NCI-H510A (cell line): ENCODE measurements around the gene GTPBP3.
A peak's percentile ranks its signal among the peaks of the same experiment; 100 is the strongest.

Source experiments
- DNase-seq: peaks from one replicate; lab custom pipeline; 2025; lab: John Stamatoyannopoulos, UW

The GTPBP3 gene

GRCh38 chr19:17309198-17309964 lies 28.0 kb upstream of the GTPBP3 start, which contains the start of gene DDA1:
Gene DDA1, plus strand, starts transcription at chr19:17309563. Its CDS starts 92 bp downstream, at chr19:17309655.
- peak; percentile 99 for DNase-seq

DNA sequence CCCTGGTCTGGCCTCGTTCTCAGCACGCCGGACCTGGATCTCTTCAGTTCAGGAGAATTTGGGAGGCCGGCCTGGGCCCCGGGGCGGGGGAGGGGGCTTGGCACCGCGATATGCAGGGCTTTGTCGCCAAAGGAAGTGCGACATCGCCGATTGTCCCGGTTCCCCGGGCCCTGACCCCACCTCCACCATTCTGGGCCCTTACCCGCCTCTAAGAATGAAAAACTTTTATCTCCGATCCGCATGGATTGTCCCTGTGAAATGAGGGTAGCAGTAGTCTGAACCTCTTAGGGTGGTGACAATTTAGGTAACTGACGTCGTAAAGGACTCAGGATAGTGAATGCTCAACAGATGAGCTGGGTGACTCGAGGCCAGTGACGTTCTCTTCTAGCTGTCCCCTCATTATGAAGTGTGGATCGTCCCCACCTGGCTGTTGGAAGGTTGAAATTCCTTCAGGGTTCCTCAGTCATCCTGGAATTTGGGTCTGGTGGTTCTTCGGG lies 27.3 kb upstream of the GTPBP3 start:
- no peak for DNase-seq

GRCh38 chr19:17311455-17312188 lies 25.7 kb upstream of the GTPBP3 start:
- no peak for DNase-seq

- DNase-seq = no peak
These were observed 24.9 kb upstream of the GTPBP3 start for GRCh38 chr19:17312189-17313113.

DNA sequence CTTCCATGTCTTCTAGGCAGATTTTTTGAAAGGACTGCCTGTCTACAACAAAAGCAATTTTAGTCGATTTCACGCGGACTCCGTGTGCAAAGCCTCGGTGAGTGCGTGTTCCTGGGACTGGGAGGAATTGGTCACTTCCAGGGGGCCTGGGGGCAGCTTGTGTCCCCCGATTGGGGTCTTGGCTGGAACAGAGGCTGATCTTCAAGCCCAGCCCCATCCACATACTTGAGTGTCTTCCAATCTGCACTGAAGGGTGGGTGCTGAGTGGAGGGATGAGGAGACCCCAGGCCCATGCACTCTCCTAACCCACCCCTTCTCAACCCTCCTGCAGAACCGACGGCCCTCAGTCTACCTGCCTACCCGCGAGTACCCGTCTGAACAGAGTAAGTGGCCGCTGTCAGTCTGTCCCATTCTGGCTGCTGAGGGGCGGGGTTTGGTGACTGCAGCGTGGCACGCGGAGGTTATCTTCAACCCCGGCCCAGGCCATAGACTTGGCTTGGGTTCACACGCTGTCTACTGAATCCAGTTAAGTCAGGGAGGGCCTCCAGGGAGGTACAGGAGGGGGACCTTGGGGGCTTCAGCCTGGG lies 23.3 kb upstream of the GTPBP3 start:
- DNase-seq = no peak

GRCh38 chr19:17318966-17319365 lies 18.4 kb upstream of the GTPBP3 start:
- DNase-seq = no peak

- no peak for DNase-seq
These were observed 17.7 kb upstream of the GTPBP3 start for GRCh38 chr19:17319473-17320238.

- no peak for DNase-seq
These were observed 16.9 kb upstream of the GTPBP3 start for GRCh38 chr19:17320435-17320834.

GRCh38 chr19:17321655-17322489 lies 15.5 kb upstream of the GTPBP3 start:
- no peak for DNase-seq

DNA sequence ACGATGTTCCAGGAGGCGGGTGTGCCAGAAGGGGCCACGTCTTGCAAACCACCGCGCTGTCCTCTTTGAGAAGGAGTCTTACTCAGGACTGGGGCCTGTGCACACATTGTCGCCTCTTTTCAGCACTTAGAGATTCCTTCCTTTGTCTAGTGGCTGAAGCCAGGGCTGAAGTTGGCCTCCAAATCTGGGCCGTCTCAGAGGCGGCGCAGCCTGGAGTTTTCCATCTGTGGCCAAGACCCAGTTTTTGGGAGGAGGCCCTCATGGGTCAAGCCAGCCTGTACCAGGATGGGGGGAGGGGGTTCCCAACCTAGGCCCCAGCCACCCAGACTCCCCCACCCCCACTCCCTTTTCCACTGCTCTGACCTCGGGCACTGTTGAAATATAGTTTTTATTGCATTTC lies 14.5 kb upstream of the GTPBP3 start:
- DNase-seq = no peak

DNA sequence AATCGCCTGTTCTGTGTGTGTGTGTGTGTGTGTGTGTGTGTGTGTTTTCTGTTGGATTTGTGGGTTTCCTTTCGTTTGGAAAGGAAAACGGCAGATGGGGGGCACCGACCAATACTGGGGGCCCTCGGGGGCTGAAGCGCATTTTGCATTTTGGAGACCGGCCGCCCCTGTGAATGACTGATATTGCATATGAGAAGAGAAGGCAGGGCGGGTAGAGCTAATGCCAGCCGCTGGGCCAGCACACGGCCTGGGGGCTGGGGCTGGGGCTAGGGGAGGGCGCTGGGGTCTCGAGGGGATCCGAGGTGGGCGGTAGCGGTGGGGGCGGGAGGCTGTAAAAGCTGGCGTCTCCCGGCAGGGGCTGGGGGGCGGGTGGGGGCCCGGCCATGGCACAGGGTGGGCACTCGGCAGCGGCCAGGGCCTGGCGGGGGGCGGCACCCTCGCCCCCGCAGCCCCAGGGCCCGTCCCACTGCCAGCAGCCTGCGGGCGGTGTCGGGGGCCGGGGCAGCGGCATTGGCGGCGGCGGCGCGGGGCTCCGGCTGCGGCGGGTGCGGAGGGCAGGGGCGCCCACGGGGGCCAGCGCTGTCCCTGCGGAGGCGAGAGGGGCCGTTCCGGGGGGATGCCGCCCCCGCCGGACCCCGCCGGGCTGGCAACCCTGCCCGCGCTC lies 13.9 kb upstream of the GTPBP3 start:
- DNase-seq = no peak

DNA sequence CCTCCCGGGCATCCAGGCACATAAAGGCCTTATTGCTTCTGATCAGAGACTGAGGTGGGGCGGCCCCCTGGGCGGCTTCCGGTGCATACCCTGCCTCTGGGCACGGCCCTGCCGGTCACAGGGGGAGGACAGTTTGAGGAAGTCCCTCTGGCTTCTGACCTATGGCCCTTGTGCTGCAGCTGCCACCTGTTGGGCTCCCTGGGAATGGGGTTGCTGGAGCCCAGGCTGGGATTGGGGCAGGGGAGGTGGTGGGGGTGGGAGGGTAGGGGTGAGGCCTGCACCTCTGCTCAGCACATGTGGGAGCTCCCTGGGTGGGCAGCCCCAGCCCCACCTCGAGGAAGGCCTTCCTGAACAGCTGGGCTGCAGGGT lies 13.4 kb upstream of the GTPBP3 start:
- no peak for DNase-seq

DNA sequence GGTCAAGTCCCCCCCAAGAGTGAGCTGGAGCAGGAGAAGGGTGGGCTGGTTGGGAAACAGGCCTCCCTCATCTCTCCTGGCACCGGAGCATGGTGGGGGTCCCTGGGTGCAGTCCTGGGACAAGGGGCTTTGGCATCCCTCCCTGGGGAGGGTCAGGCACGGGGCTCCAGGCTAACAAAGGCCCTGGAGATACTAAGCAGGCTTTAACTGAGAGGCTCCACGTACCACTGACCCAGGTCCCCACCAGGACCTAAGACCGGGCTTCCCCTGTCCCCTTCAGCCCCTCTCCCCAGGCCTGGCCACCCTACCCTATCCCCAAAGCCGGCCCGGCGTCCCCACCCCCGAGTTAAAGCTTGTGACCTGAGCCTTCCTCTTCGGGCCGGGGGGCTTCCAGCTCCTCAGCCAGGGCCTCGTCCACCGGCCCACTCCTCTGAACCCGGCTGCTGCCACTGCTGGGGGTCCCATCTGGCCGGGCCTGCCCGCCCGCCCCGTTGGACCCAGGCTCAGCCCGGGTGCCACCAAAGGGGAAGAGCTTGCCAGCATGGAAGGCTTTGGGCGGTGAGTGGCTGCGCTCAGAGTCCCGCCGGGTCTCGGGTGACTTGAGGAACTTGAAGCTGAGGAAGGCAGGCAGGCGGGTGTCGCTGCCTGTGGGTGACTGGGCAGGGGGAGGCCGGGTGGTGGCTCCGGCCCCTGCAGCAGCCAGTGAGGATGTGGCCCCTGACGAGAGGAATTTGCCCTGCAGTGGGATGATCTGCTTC lies 12.8 kb upstream of the GTPBP3 start:
- DNase-seq = no peak

GRCh38 chr19:17325133-17325532 lies 12.2 kb upstream of the GTPBP3 start:
- DNase-seq = no peak

DNA sequence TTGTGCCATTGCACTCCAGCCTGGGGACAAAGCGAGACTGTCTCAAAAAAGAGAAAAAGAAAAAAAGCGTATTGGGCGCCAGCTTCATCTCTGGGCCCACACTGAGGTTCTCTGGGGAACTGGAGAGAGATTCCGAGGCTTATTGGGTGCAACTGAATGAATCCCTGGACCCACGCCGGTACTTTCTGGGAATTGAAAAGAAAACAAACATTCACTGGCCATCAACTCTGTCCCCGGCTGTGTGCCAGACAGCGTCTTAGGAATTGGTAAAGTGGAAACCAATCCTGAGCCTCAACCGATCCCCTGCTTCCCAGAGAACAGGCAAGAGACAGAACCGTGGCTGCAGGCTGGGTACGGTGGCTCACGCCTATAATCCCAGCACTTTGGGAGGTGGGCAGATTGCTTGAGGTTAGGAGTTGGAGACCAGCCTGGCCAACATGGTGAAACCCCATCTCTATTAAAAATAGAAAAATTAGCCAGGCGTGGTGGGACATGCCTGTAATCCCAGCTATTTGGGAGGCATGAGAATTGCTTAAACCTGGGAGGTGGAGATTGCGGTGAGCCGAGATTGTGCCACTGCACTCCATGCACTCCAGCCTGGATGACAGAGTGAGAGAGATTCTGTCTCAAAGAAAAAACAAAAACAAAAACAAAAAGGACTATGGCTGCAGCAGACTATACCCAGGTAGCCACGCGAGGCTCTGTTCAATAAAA lies 11.3 kb upstream of the GTPBP3 start:
- no peak for DNase-seq

DNA sequence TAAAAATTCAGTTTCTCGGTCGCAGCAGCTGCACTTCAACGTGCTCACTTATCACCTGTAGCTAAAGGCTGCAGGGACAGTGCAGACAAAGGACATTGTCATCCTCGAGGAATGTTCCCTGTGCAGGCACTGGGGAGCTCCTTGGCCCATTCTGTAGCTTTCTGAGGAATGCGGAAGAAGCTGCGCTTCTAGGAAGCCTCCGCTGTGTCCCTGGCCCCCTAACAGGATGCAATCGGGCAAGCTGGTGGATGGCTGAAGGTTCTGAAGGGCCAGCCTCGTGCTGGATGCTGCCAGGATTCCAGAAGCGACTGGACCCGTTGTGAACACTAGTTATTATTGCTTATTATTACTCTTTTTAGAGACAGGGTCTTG lies 10.8 kb upstream of the GTPBP3 start:
- no peak for DNase-seq

DNA sequence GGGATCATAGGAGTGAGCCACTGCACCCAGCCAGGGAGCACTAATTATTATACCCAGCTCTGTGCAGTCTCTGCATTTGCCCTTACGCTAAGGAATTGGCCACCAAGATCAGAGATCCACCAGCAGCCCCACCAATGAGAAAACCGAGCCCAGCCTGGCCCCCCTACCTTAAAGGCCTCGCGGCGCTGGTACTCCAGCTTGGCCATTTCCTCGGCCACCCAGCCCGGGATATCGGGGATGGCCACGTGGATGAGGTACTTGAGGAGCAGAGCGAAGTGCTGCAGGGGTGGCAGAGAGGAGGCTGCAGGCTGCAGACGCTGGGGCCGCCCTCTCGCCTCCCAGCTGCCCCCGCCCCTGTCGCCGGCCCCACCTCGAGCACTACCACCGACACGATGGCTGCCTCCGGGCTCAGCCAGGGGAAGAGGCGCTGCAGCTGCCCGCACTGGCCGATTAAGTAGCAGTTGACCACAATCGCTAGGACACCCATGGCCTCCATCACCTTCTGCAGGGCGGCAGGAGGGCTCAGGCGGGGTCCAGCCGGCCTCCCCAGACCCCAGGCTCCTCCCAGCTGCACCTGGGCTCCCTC lies 10.2 kb upstream of the GTPBP3 start:
- no peak for DNase-seq
